22Rv1 (cell line): ENCODE data around the gene ATP6AP2.

Source experiments
- CTCF ChIP-seq: fragments of 450-650 bp; IDR thresholded peaks from 2 replicates; pipeline ENCODE4 v1.5.1; 2017; ENCODE audit warnings: mild to moderate bottlenecking
- ZFX ChIP-seq: fragments of 450-650 bp; IDR thresholded peaks from 2 replicates; pipeline ENCODE4 v1.6.1; 2017; ENCODE audit warnings: antibody characterized with exemption, borderline replicate concordance

GRCh38 chrX:40542972-40543371 lies 37.8 kb upstream of the ATP6AP2 start:
- TF ChIP-seq CTCF (no peak), ZFX (no peak)
